ENCODE results near the gene WDR70. TPM values are rescaled to one million over a fixed set of nuclear protein-coding genes. Genes with fewer than 3 reads are reported as not detected.

WDR70 gene
- total RNA-seq, 1 experiment from 2014 or later = 25.0 TPM

- peak overlapping the region; percentile 21 for H3K4me2 ChIP-seq (ENCODE audit: low read length)
Observed at GRCh38 chr5:37637165-37637845, 258.2 kb downstream of the WDR70 start.

GRCh38 chr5:37638897-37639296 is 259.8 kb downstream of the WDR70 start:
- CTCF ChIA-PET = no interaction called here
- H4K20me1 ChIP-seq (ENCODE audit: low read length) = no peaks in the 10 kb centered on the region
- no peaks in the 10 kb centered on the region for H3K79me2 ChIP-seq (ENCODE audit: low read length)
- ATAC-seq = peak; percentile 66
- peak overlapping the region; percentile 10; the same call in 1 of the 2 replicates for H3K27ac ChIP-seq (ENCODE audit: low read length)
- H3K36me3 ChIP-seq (ENCODE audit: low read depth, low read length) = no peaks in the 10 kb centered on the region
- DNase-seq = peak; percentile 62
- peaks cover 45% of the 10 kb centered on the region for H3K4me1 ChIP-seq (ENCODE audit: insufficient read depth, low read length)
- H3K4me2 ChIP-seq (ENCODE audit: low read length) = peak overlapping the region; percentile 8
- H2AFZ ChIP-seq (ENCODE audit: low read length) = no peak overlapping the region
- no peaks in the 10 kb centered on the region for H3K9me3 ChIP-seq (ENCODE audit: low read length)
- H3K9me2 ChIP-seq (replicated peaks; ENCODE audit: low read length) = no peaks in the 10 kb centered on the region
- H3F3A ChIP-seq (ENCODE audit: low read length, unreplicated experiment) = no peaks in the 10 kb centered on the region
- no peak for TF ChIP-seq CTCF (conservative IDR thresholded peaks at IDR 0.05; ENCODE audit: low read depth, low read length)
- no peak for TF ChIP-seq EZH2 (IDR thresholded peaks at IDR 0.05; ENCODE audit: low read length, unreplicated experiment)
- no peak for TF ChIP-seq EZH2phosphoT487 (IDR thresholded peaks at IDR 0.05; ENCODE audit: borderline replicate concordance, low read length)
- H3K9ac ChIP-seq (ENCODE audit: low read length) = no peak overlapping the region
- no TSS peak for BruUV-seq (replicated peaks)
- H3K27me3 ChIP-seq (ENCODE audit: low read length) = no peaks in the 10 kb centered on the region
- intact Hi-C loops (cut with micrococcal nuclease) = loop anchor here (1.0 to 10.0 kb wide), 2 partner anchors 29 to 116 kb away; no protein-coding TSS in a partner anchor
- H3K4me3 ChIP-seq (ENCODE audit: low read length) = no peak overlapping the region
- POLR2A ChIA-PET (ENCODE audit: unreplicated experiment) = interaction anchor here (0.6 kb wide), 1 partner anchor 14 kb away, joined by 3 read pairs; no protein-coding TSS in a partner anchor

More at GRCh38 chr5:37637165-37637845, 258.2 kb downstream of the WDR70 start:
- Histone ChIP-seq H3K9me3 (ENCODE audit: low read length) (no peaks in the 10 kb centered on the region), H3K27ac (ENCODE audit: low read length) (peak overlapping the region; percentile 35), H3K9ac (ENCODE audit: low read length) (no peak overlapping the region), H3K79me2 (ENCODE audit: low read length) (no peaks in the 10 kb centered on the region), H2AFZ (ENCODE audit: low read length) (peak overlapping the region; percentile 17; the same call in 1 of the 2 replicates), H4K20me1 (ENCODE audit: low read length) (no peaks in the 10 kb centered on the region), H3K36me3 (ENCODE audit: low read depth, low read length) (no peaks in the 10 kb centered on the region), H3K9me2 (replicated peaks; ENCODE audit: low read length) (no peaks in the 10 kb centered on the region), H3K4me1 (ENCODE audit: insufficient read depth, low read length) (peaks cover 45% of the 10 kb centered on the region), H3K4me3 (ENCODE audit: low read length) (no peak overlapping the region), H3F3A (ENCODE audit: low read length, unreplicated experiment) (no peaks in the 10 kb centered on the region), H3K27me3 (ENCODE audit: low read length) (no peaks in the 10 kb centered on the region)
- ATAC-seq = peak; percentile 80
- no TSS peak for BruUV-seq (replicated peaks)
- TF ChIP-seq EZH2phosphoT487 (IDR thresholded peaks at IDR 0.05; ENCODE audit: borderline replicate concordance, low read length) = no peak
- ChIA-PET CTCF (no interaction called here), POLR2A (ENCODE audit: unreplicated experiment) (interaction anchor here (0.5 to 0.6 kb wide), 2 partner anchors 506 to 1459 kb away, joined by 3 to 5 read pairs; no protein-coding TSS in a partner anchor)
- intact Hi-C loops (cut with micrococcal nuclease) = loop anchor here (10.0 kb wide), 1 partner anchor 117 kb away; no protein-coding TSS in a partner anchor
- DNase-seq = peak; percentile 88

- H3K4me1 ChIP-seq (ENCODE audit: insufficient read depth, low read length) = peaks cover 45% of the 10 kb centered on the region
- ChIA-PET CTCF (no interaction called here), POLR2A (ENCODE audit: unreplicated experiment) (no interaction called here)
- H3K9me3 ChIP-seq (ENCODE audit: low read length) = no peaks in the 10 kb centered on the region
- no TSS peak for BruUV-seq (replicated peaks)
- H3K36me3 ChIP-seq (ENCODE audit: low read depth, low read length) = peaks cover 2% of the 10 kb centered on the region; the same call in 1 of the 2 replicates
- ATAC-seq (peak; percentile 20), DNase-seq (peak; percentile 63)
- H3K9ac ChIP-seq (ENCODE audit: low read length) = no peak overlapping the region
- no peaks in the 10 kb centered on the region for H3K79me2 ChIP-seq (ENCODE audit: low read length)
- intact Hi-C loops (cut with micrococcal nuclease) = no loop called here
- no peaks in the 10 kb centered on the region for H3F3A ChIP-seq (ENCODE audit: low read length, unreplicated experiment)
- H4K20me1 ChIP-seq (ENCODE audit: low read length) = no peaks in the 10 kb centered on the region
- H3K27ac ChIP-seq (ENCODE audit: low read length) = no peak overlapping the region
- peak overlapping the region; percentile 8 for H3K4me2 ChIP-seq (ENCODE audit: low read length)
- TF ChIP-seq EZH2 (IDR thresholded peaks at IDR 0.05; ENCODE audit: low read length, unreplicated experiment) = no peak
- no peak for TF ChIP-seq CTCF (conservative IDR thresholded peaks at IDR 0.05; ENCODE audit: low read depth, low read length)
- TF ChIP-seq EZH2phosphoT487 (IDR thresholded peaks at IDR 0.05; ENCODE audit: borderline replicate concordance, low read length) = no peak
- H3K4me3 ChIP-seq (ENCODE audit: low read length) = no peak overlapping the region
- H2AFZ ChIP-seq (ENCODE audit: low read length) = no peak overlapping the region
- H3K27me3 ChIP-seq (ENCODE audit: low read length) = no peaks in the 10 kb centered on the region
- H3K9me2 ChIP-seq (replicated peaks; ENCODE audit: low read length) = no peaks in the 10 kb centered on the region
Observed at GRCh38 chr5:37640088-37640487, 261.0 kb downstream of the WDR70 start.
